Measurements from ENCODE around the gene GPC6.

GPC6 gene

GRCh38 chr13:93775507-93776108 is 549.0 kb downstream of the GPC6 start:
- H3K4me3 ChIP-seq (ENCODE audit: severe bottlenecking): no peak overlapping the region
- ATAC-seq (ENCODE audit: low read depth): peak; percentile 71

GRCh38 chr13:93776936-93777335 is 550.3 kb downstream of the GPC6 start:
- H3K4me3 ChIP-seq (ENCODE audit: severe bottlenecking): no peak overlapping the region
- H3K27me3 ChIP-seq (ENCODE audit: insufficient read depth, poor library complexity, severe bottlenecking): no peaks in the 10 kb centered on the region
- TF ChIP-seq CTCF (IDR thresholded peaks at IDR 0.05; ENCODE audit: poor library complexity, severe bottlenecking): no peak
- H3K36me3 ChIP-seq (ENCODE audit: low read depth): no peaks in the 10 kb centered on the region
- peak; percentile 57; the same call in 2 of the 3 replicates for ATAC-seq (ENCODE audit: low read depth)
- no peak for DNase-seq (ENCODE audit: low spot score)
- H3K9me3 ChIP-seq (ENCODE audit: severe bottlenecking): no peaks in the 10 kb centered on the region
- peak overlapping the region; percentile 36 for H3K27ac ChIP-seq (ENCODE audit: poor library complexity, severe bottlenecking)
- peaks cover 8% of the 10 kb centered on the region for H3K4me1 ChIP-seq (ENCODE audit: insufficient read depth, poor library complexity, severe bottlenecking)

More at GRCh38 chr13:93775507-93776108, 549.0 kb downstream of the GPC6 start:
- DNase-seq (ENCODE audit: low spot score): no peak
- no peaks in the 10 kb centered on the region for H3K9me3 ChIP-seq (ENCODE audit: severe bottlenecking)
- H3K27me3 ChIP-seq (ENCODE audit: insufficient read depth, poor library complexity, severe bottlenecking): no peaks in the 10 kb centered on the region
- peaks cover 8% of the 10 kb centered on the region for H3K4me1 ChIP-seq (ENCODE audit: insufficient read depth, poor library complexity, severe bottlenecking)
- H3K36me3 ChIP-seq (ENCODE audit: low read depth): no peaks in the 10 kb centered on the region
- no peak for TF ChIP-seq CTCF (IDR thresholded peaks at IDR 0.05; ENCODE audit: poor library complexity, severe bottlenecking)
- peak overlapping the region; percentile 36 for H3K27ac ChIP-seq (ENCODE audit: poor library complexity, severe bottlenecking)

GRCh38 chr13:93777504-93777903 is 550.9 kb downstream of the GPC6 start:
- H3K4me3 ChIP-seq (ENCODE audit: severe bottlenecking): no peak overlapping the region
- no peaks in the 10 kb centered on the region for H3K27me3 ChIP-seq (ENCODE audit: insufficient read depth, poor library complexity, severe bottlenecking)
- peaks cover 8% of the 10 kb centered on the region for H3K4me1 ChIP-seq (ENCODE audit: insufficient read depth, poor library complexity, severe bottlenecking)
- H3K36me3 ChIP-seq (ENCODE audit: low read depth): no peaks in the 10 kb centered on the region
- ATAC-seq (ENCODE audit: low read depth) (no peak), DNase-seq (ENCODE audit: low spot score) (no peak)
- H3K9me3 ChIP-seq (ENCODE audit: severe bottlenecking): no peaks in the 10 kb centered on the region
- TF ChIP-seq CTCF (IDR thresholded peaks at IDR 0.05; ENCODE audit: poor library complexity, severe bottlenecking): no peak
- H3K27ac ChIP-seq (ENCODE audit: poor library complexity, severe bottlenecking): peak overlapping the region; percentile 36

- H3K4me1 ChIP-seq (ENCODE audit: insufficient read depth, poor library complexity, severe bottlenecking): peaks cover 8% of the 10 kb centered on the region
- no peaks in the 10 kb centered on the region for H3K9me3 ChIP-seq (ENCODE audit: severe bottlenecking)
- H3K27ac ChIP-seq (ENCODE audit: poor library complexity, severe bottlenecking): no peak overlapping the region
- TF ChIP-seq CTCF (IDR thresholded peaks at IDR 0.05; ENCODE audit: poor library complexity, severe bottlenecking): no peak
- H3K36me3 ChIP-seq (ENCODE audit: low read depth): no peaks in the 10 kb centered on the region
- DNase-seq (ENCODE audit: low spot score) (no peak), ATAC-seq (ENCODE audit: low read depth) (no peak)
- no peaks in the 10 kb centered on the region for H3K27me3 ChIP-seq (ENCODE audit: insufficient read depth, poor library complexity, severe bottlenecking)
- no peak overlapping the region for H3K4me3 ChIP-seq (ENCODE audit: severe bottlenecking)
Measured at GRCh38 chr13:93778548-93778947, 551.9 kb downstream of the GPC6 start.

- H3K27ac ChIP-seq (ENCODE audit: poor library complexity, severe bottlenecking): no peak overlapping the region
- no peaks in the 10 kb centered on the region for H3K27me3 ChIP-seq (ENCODE audit: insufficient read depth, poor library complexity, severe bottlenecking)
- no peaks in the 10 kb centered on the region for H3K36me3 ChIP-seq (ENCODE audit: low read depth)
- TF ChIP-seq CTCF (IDR thresholded peaks at IDR 0.05; ENCODE audit: poor library complexity, severe bottlenecking): no peak
- no peak overlapping the region for H3K4me3 ChIP-seq (ENCODE audit: severe bottlenecking)
- ATAC-seq (ENCODE audit: low read depth) (no peak), DNase-seq (ENCODE audit: low spot score) (no peak)
- no peaks in the 10 kb centered on the region for H3K9me3 ChIP-seq (ENCODE audit: severe bottlenecking)
- no peaks in the 10 kb centered on the region for H3K4me1 ChIP-seq (ENCODE audit: insufficient read depth, poor library complexity, severe bottlenecking)
Measured at GRCh38 chr13:93784191-93784590, 557.6 kb downstream of the GPC6 start.
